RKO (cell line): ENCODE data around the gene PIEZO1.

ENCODE experiments used
- DNase-seq: peaks from one replicate; pipeline ENCODE4 v3.0.0-alpha.2; 2016; ENCODE audit warnings: low spot score

PIEZO1 gene

DNA sequence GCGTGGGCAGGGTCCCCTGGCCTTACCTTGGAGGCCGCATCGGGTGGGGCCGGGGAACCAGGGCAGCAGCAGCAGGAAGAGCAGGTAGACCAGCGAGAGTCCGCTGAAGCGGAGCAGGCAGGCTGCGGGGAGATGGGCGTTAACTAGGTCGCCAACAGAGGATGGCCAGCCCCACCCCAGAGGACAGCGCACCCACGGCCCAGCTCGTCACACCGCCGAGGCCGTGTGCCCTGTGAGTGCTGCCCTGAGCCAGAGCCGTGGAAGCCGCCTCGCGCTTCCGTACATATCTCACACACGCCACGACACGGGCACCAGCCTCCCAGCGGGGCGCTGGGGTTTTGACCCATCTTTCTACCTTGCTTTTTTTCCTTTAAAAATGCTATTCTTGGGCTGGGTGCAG is 35.7 kb downstream of the PIEZO1 start:
- DNase-seq = no peak

GRCh38 chr16:88748364-88748763 is 36.7 kb downstream of the PIEZO1 start:
- no peak for DNase-seq

GRCh38 chr16:88747588-88748301 is 37.3 kb downstream of the PIEZO1 start:
- DNase-seq = peak; percentile 80

- no peak for DNase-seq
These were observed 38.5 kb downstream of the PIEZO1 start for GRCh38 chr16:88746506-88746905.

GRCh38 chr16:88744577-88745521 is 40.2 kb downstream of the PIEZO1 start:
- DNase-seq = no peak

- peak; percentile 43 for DNase-seq
These were observed 41.1 kb downstream of the PIEZO1 start for GRCh38 chr16:88743693-88744576.

DNA sequence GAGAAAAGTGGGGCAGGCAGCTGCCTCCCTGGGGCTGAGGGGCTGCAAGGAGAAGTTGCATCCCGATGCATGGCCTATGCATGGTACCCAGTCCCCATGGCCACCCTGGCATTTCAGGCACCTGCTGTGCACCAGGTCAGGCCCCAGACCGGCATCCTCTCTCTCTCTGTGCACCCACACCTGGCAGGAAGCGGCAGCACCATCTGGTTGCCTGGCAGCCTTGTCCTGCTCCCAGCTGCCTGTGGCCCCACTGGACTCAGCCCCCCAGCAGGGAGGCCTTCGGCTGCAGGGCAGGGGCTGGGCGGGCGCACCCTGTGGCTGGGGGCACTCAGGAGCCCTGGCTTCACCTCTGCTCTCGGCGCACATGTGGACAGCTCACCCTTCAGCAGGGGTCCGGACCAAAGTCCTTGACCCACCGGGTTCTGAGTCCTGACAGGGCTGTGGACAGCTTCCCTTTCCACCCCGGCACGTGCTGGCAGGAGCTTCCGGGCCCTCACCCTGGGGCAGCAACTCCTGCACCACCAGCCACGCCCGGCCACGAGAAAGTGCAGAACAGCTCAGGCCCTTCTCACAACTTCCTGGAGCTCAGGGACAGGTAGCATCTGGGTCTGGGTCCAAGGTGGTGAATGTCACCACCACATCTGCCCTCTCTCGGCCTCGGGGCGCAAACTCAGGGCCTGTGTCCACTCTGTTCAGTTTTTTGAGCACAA is 42.0 kb downstream of the PIEZO1 start:
- DNase-seq = no peak

GRCh38 chr16:88741368-88741767 is 43.7 kb downstream of the PIEZO1 start:
- no peak for DNase-seq

DNA sequence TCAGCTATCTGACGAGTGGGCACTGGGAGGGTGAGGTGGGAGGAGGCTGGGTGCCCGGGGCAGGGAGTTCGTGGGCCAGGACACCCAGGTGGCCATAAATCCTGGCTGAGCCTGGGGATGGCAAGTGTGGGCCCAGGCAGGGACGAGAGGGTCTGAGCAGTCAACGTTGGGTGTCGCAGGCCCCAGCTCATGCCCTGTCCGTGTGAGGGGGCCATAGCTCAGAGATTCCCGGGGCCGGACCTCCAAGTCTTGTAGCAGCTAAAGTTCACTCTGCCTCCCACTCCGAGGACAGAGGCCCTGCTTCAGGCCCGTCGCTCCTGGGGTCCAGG is 44.3 kb downstream of the PIEZO1 start:
- DNase-seq = no peak

DNA sequence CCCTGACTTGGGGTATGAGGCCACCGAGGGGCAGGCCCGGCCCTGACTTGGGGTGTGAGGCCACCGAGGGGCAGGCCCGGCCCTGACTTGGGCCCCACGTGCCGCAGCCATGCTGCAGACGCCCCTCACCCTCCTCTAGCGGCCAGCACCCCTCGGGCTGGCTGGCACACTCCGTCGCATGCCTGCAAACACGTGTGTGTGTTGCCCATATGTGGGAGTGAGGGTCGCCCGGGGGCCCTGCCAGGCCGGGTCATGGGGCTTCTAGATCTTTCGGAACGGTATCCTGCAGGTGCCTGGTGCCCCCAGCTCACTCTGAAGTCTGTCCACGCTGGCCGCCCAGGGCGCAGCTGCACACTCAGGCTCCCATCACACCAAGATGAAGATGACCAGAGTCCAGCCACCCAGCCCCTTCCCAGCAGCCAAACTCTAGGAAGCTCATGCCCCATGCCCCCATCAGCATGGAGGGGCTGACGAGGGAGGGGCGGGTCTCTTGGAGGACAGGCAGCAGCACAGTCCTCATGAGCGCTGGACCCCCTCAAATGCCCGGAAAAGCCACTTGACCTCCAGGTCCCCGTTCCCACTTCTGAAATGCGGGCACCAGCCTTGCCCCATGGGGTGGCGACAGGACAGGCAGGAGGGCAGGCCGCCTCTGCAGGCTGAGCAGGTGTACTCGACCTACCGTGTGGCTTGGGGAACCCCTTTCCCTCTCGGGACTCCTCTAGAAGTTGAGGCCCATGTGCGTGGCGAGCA is 44.9 kb downstream of the PIEZO1 start:
- DNase-seq = no peak

- no peak for DNase-seq
These were observed 45.7 kb downstream of the PIEZO1 start for GRCh38 chr16:88739139-88739976.

- DNase-seq = no peak
These were observed 46.6 kb downstream of the PIEZO1 start for GRCh38 chr16:88738151-88739084.

- DNase-seq = peak; percentile 71
These were observed 47.5 kb downstream of the PIEZO1 start for GRCh38 chr16:88737298-88738150.

DNA sequence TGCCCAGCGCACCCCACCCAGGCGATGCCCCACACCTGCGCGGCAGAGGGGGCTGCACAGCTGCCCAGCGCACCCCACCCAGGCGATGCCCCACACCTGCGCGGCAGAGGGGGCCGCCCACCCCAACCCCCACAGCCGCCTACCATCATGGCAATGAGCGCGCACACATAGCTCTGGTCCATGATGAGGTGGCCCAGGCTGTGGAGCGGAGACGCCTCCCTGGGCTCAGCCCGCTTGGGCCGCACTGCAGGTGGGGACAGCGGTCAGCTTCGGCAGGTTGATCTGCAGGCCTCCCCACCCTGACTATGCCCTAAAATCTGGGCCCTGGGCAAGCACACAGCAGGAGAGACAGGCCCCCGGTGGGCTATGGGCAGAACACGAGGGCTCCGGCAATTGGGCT is 48.5 kb downstream of the PIEZO1 start:
- no peak for DNase-seq

DNA sequence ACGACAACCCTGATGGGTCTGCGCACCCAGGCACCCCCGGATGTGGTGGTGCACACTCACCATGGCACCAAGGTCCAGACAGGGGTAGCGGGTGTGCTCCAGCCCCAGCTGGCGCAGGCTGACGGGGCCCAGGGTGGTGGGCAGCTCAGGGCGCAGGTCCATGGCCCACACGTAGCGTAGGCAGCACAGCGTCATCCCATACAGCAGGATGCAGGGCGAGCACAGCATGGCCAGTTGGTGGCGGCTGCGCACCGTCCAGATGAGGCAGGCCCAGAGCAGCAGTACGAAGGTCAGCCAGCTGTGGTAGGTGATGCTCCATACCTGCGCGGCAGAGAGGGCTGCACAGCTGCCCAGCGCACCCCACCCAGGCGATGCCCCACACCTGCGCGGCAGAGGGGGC is 48.9 kb downstream of the PIEZO1 start:
- DNase-seq = no peak

- DNase-seq = no peak
These were observed 49.4 kb downstream of the PIEZO1 start for GRCh38 chr16:88735616-88736015.

GRCh38 chr16:88735121-88735520 is 49.9 kb downstream of the PIEZO1 start:
- DNase-seq = no peak

DNA sequence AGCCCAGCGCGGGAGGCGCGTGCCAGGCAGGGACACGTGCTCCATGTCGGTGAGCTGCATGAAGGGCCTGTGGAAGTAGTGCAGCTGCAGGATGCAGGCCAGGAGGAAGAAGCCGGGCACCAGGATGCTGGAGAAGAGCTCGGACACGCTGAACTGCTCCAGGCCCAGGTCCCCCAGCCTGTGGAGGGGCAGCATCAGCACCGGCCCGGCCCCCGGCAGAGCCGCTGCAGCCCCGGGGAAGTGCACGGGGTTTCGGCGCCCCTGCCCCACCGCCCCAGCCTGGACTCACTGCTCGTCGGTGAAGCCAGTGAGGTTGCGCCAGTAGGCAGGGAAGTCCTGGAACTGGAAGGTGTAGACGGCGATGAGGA is 50.7 kb downstream of the PIEZO1 start:
- no peak for DNase-seq
